Suprapubic skin (tissue), 4 donors: Measurements from ENCODE around the gene PARVB. TPM values are rescaled to one million over a fixed set of nuclear protein-coding genes. Genes with fewer than 3 reads are reported as not detected.

Source experiments
- DNase-seq, 2 donors: peaks; one replicate each; pipeline ENCODE4 v3.0.0-alpha.2; 2019; ENCODE audit warnings: low spot score in 2 of 2
- H3K27ac ChIP-seq: fragments of 200-600 bp; sonication (generic); one replicate; pipeline ENCODE4 v1.5.1; 2019
- H3K27me3 ChIP-seq: fragments of 200-600 bp; sonication (generic); one replicate; pipeline ENCODE4 v1.5.1; 2019
- H3K36me3 ChIP-seq: fragments of 200-600 bp; sonication (generic); one replicate; pipeline ENCODE4 v1.5.1; 2019
- H3K4me1 ChIP-seq: fragments of 200-600 bp; sonication (generic); one replicate; pipeline ENCODE4 v1.5.1; 2019
- H3K4me3 ChIP-seq: fragments of 200-600 bp; sonication (generic); one replicate; pipeline ENCODE4 v1.5.1; 2019; ENCODE audit warnings: mild to moderate bottlenecking
- H3K9me3 ChIP-seq: fragments of 200-600 bp; sonication (generic); one replicate; pipeline ENCODE4 v1.5.1; 2019
- CTCF ChIP-seq, 2 donors: fragments of 200-600 bp in 1 of 2; fragments of 450-650 bp in 1 of 2; sonication (generic) in 1 of 2; IDR thresholded peaks; one replicate each; pipeline ENCODE4 v1.5.1; 2016 to 2019; ENCODE audit warnings: antibody characterized with exemption in 2 of 2, mild to moderate bottlenecking in 1 of 2, moderate library complexity in 1 of 2
- EP300 ChIP-seq: sonication (generic); formaldehyde crosslinking; IDR thresholded peaks from one replicate; pipeline ENCODE4 v1.6.1; 2017; ENCODE audit warnings: antibody characterized with exemption
- POLR2A ChIP-seq, 2 donors: fragments of 450-650 bp; IDR thresholded peaks; one replicate each; pipeline ENCODE4 v1.6.1; 2017; ENCODE audit warnings: antibody characterized with exemption in 2 of 2, mild to moderate bottlenecking in 2 of 2, moderate library complexity in 2 of 2
- POLR2AphosphoS5 ChIP-seq, 3 donors: sonication (generic); formaldehyde crosslinking; IDR thresholded peaks; one replicate each; pipeline ENCODE4 v1.6.1; 2017; ENCODE audit warnings: antibody characterized with exemption in 3 of 3
- WGBS: methylation state at CpG from one replicate; pipeline ENCODE4 v1.1.5; 2018; 5-methylcytosine and 5-hydroxymethylcytosine counted together
- total RNA-seq, 4 donors: library from RNA; depleted of rRNA; stranded (reverse); fragments of >200 nt; gene quantifications; one replicate each; pipeline ENCODE4 v1.1.0, GENCODE V29; 2016

Gene PARVB
- total RNA-seq, 4 donors from 2014 or later = 9.7 to 17.8 (median 13.3) TPM

GRCh38 chr22:44213489-44214043 is 189.5 kb downstream of the PARVB start:
- Histone ChIP-seq H3K36me3 (no peaks in the 10 kb centered on the region), H3K4me3 (no peak overlapping the region), H3K9me3 (peaks cover 5% of the 10 kb centered on the region), H3K27me3 (peaks cover 4% of the 10 kb centered on the region), H3K4me1 (peaks cover 5% of the 10 kb centered on the region), H3K27ac (no peak overlapping the region)
- 91% methylated on average over 3 of the region's 3 CpGs for WGBS
- DNase-seq = no peak
- TF ChIP-seq POLR2A (IDR thresholded peaks at IDR 0.05) = no peak

- WGBS = 94% methylated on average over 3 of the region's 3 CpGs
- no peak overlapping the region for H3K4me3 ChIP-seq
- no peak overlapping the region for H3K27ac ChIP-seq
- no peaks in the 10 kb centered on the region for H3K36me3 ChIP-seq
- peaks cover 5% of the 10 kb centered on the region for H3K4me1 ChIP-seq
- peaks cover 5% of the 10 kb centered on the region for H3K9me3 ChIP-seq
- DNase-seq = no peak
- peaks cover 4% of the 10 kb centered on the region for H3K27me3 ChIP-seq
- no peak for TF ChIP-seq EP300
- no peak for TF ChIP-seq POLR2A (IDR thresholded peaks at IDR 0.05)
- no peak for TF ChIP-seq POLR2AphosphoS5 (IDR thresholded peaks at IDR 0.05)
Measured at GRCh38 chr22:44214187-44214586, 190.1 kb downstream of the PARVB start.

GRCh38 chr22:44214764-44215163 is 190.7 kb downstream of the PARVB start:
- DNase-seq = no peak
- no peaks in the 10 kb centered on the region for H3K36me3 ChIP-seq
- peaks cover 5% of the 10 kb centered on the region for H3K4me1 ChIP-seq
- peaks cover 10% of the 10 kb centered on the region for H3K27me3 ChIP-seq
- H3K27ac ChIP-seq = no peak overlapping the region
- TF ChIP-seq CTCF (IDR thresholded peaks at IDR 0.05) (no peak), POLR2AphosphoS5 (IDR thresholded peaks at IDR 0.05) (no peak), EP300 (no peak), POLR2A (IDR thresholded peaks at IDR 0.05) (no peak)
- no peak overlapping the region for H3K4me3 ChIP-seq
- peaks cover 5% of the 10 kb centered on the region for H3K9me3 ChIP-seq
- WGBS = 87% methylated on average over 6 of the region's 6 CpGs

GRCh38 chr22:44215287-44215686 is 191.2 kb downstream of the PARVB start:
- H3K27ac ChIP-seq = no peak overlapping the region
- no peaks in the 10 kb centered on the region for H3K36me3 ChIP-seq
- WGBS = 94% methylated on average over 4 of the region's 4 CpGs
- TF ChIP-seq POLR2A (IDR thresholded peaks at IDR 0.05) (no peak), EP300 (no peak), CTCF (IDR thresholded peaks at IDR 0.05) (no peak), POLR2AphosphoS5 (IDR thresholded peaks at IDR 0.05) (no peak)
- DNase-seq = no peak
- H3K9me3 ChIP-seq = peaks cover 5% of the 10 kb centered on the region
- no peak overlapping the region for H3K4me3 ChIP-seq
- H3K4me1 ChIP-seq = peaks cover 5% of the 10 kb centered on the region
- peaks cover 11% of the 10 kb centered on the region for H3K27me3 ChIP-seq

GRCh38 chr22:44217346-44217745 is 193.2 kb downstream of the PARVB start:
- Histone ChIP-seq H3K9me3 (peaks cover 5% of the 10 kb centered on the region), H3K36me3 (no peaks in the 10 kb centered on the region), H3K27ac (no peak overlapping the region), H3K27me3 (peaks cover 31% of the 10 kb centered on the region), H3K4me1 (peaks cover 5% of the 10 kb centered on the region), H3K4me3 (no peak overlapping the region)
- 88% methylated on average over 7 of the region's 7 CpGs for WGBS
- DNase-seq = no peak
- no peak for TF ChIP-seq EP300
- TF ChIP-seq POLR2AphosphoS5 (IDR thresholded peaks at IDR 0.05) = no peak

GRCh38 chr22:44218071-44218470 is 194.0 kb downstream of the PARVB start:
- WGBS = 83% methylated on average over 1 of the region's 6 CpGs

More at GRCh38 chr22:44218071-44218470, 194.0 kb downstream of the PARVB start:
- H3K4me1 ChIP-seq = no peaks in the 10 kb centered on the region
- H3K36me3 ChIP-seq = no peaks in the 10 kb centered on the region
- no peak overlapping the region for H3K4me3 ChIP-seq
- H3K27ac ChIP-seq = no peak overlapping the region
- TF ChIP-seq POLR2A (IDR thresholded peaks at IDR 0.05) (no peak), POLR2AphosphoS5 (IDR thresholded peaks at IDR 0.05) (no peak), EP300 (no peak), CTCF (IDR thresholded peaks at IDR 0.05) (no peak)
- H3K9me3 ChIP-seq = peaks cover 5% of the 10 kb centered on the region
- H3K27me3 ChIP-seq = peaks cover 32% of the 10 kb centered on the region
- no peak for DNase-seq
